Smooth muscle cell (in vitro differentiated cells): ENCODE measurements around the gene DDT. TPM values are rescaled to one million over a fixed set of nuclear protein-coding genes. Genes with fewer than 3 reads are reported as not detected.
"Not testable (repeated sequence)": the region's sequence is repeated elsewhere in the genome, so short reads cannot be mapped to it uniquely, and the experiment has no call there.

Experiments
- DNase-seq: peaks from one replicate; lab custom pipeline; 2025; ENCODE audit not compliant: unreplicated experiment; lab: John Stamatoyannopoulos, UW
- H2AFZ ChIP-seq: fragments of 200-600 bp; sonication (generic); 2 replicates; pipeline ENCODE4 v1.6.0; 2016; ENCODE audit warnings: antibody characterized with exemption, low read depth, mild to moderate bottlenecking
- H3F3A ChIP-seq: fragments of 200-600 bp; sonication (generic); 2 replicates; pipeline ENCODE4 v1.6.0; 2017; ENCODE audit warnings: antibody characterized with exemption, low read depth
- H3K27ac ChIP-seq: fragments of 200-600 bp; sonication (generic); 2 replicates; pipeline ENCODE4 v1.5.1; 2016; ENCODE audit warnings: low read depth, mild to moderate bottlenecking
- H3K27me3 ChIP-seq: fragments of 200-600 bp; sonication (generic); 2 replicates; pipeline ENCODE4 v1.6.1; 2016; ENCODE audit warnings: low read depth, mild to moderate bottlenecking
- H3K36me3 ChIP-seq: fragments of 200-600 bp; sonication (generic); 2 replicates; pipeline ENCODE4 v1.5.1; 2016; ENCODE audit warnings: low read depth
- H3K4me1 ChIP-seq: fragments of 200-600 bp; sonication (generic); 2 replicates; pipeline ENCODE4 v1.5.1; 2016; ENCODE audit warnings: low read depth
- H3K4me2 ChIP-seq: fragments of 200-600 bp; sonication (generic); 2 replicates; pipeline ENCODE4 v1.6.0; 2016; ENCODE audit warnings: mild to moderate bottlenecking
- H3K4me3 ChIP-seq: fragments of 200-600 bp; sonication (generic); 2 replicates; pipeline ENCODE4 v1.5.1; 2016; ENCODE audit warnings: mild to moderate bottlenecking
- H3K79me2 ChIP-seq: fragments of 200-600 bp; sonication (generic); 2 replicates; pipeline ENCODE4 v1.6.0; 2016; ENCODE audit warnings: low read depth, mild to moderate bottlenecking
- H3K9ac ChIP-seq: fragments of 200-600 bp; sonication (generic); 2 replicates; pipeline ENCODE4 v1.6.0; 2016; ENCODE audit warnings: low read depth
- H3K9me3 ChIP-seq: fragments of 200-600 bp; sonication (generic); replicated peaks from 2 replicates; pipeline ENCODE4 v1.5.1; 2016; ENCODE audit warnings: low read depth
- H4K20me1 ChIP-seq: fragments of 200-600 bp; sonication (generic); 2 replicates; pipeline ENCODE4 v1.6.0; 2016; ENCODE audit warnings: low read depth
- WGBS: methylation state at CpG from one replicate; pipeline ENCODE4 v1.1.7; 2016; ENCODE audit warnings: low lambda C conversion rate; 5-methylcytosine and 5-hydroxymethylcytosine counted together
- polyA plus RNA-seq: library from polyadenylated mRNA; unstranded; fragments of >200 nt; fragmentation: Nextera tagmentation; extraction: Ambion mirVana; gene quantifications from 2 replicates; pipeline ENCODE4 v1.2.1, GENCODE V29; 2016
- total RNA-seq: library from RNA; depleted of rRNA; stranded (reverse); fragments of >200 nt; gene quantifications from 2 replicates; pipeline ENCODE4 v1.2.3, GENCODE V29; 2014
- TF ChIP-seq, protein P1 (sequence below): fragments of 200-600 bp; sonication (generic); IDR thresholded peaks from 2 replicates; pipeline ENCODE4 v1.5.1; 2017; ENCODE audit warnings: borderline replicate concordance, mild to moderate bottlenecking, antibody characterized with exemption; ENCODE audit not compliant: insufficient read depth, poor library complexity, severe bottlenecking

The DDT gene
- total and polyA plus RNA-seq, 2 experiments from 2014 or later = 57.8 to 119 TPM

GRCh38 chr22:23949764-23950163 is 24.5 kb downstream of the DDT start:
- not testable (repeated sequence) for H4K20me1 ChIP-seq, H3K4me3 ChIP-seq, H3K27me3 ChIP-seq, H2AFZ ChIP-seq, DNase-seq, H3F3A ChIP-seq, H3K4me2 ChIP-seq, H3K36me3 ChIP-seq, H3K79me2 ChIP-seq, H3K9me3 ChIP-seq, H3K27ac ChIP-seq, H3K4me1 ChIP-seq, H3K9ac ChIP-seq
- WGBS = 91% methylated on average over 17 of the region's 18 CpGs

DNA sequence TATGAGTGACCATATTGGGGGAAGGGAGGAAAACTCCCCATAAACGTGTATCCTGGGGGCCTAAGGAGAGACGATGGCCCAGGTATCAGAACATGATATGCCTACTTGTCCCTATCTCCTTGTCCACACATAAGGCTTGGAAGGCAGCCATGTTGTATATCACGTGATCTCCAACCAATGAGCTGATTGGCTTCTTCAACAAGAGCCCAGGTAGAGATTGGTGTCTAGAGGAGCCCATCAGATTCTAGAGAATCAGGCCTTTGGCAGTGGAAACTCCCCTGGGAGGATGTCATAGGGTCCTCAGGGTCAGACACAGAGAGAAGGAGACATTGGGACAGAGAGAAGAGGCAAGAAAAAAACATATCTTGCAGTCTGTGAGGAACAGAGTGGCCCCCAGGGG is 26.9 kb downstream of the DDT start:
- not testable (repeated sequence) for H3K27me3 ChIP-seq, H3K4me1 ChIP-seq, H3K79me2 ChIP-seq, H4K20me1 ChIP-seq, H3K9ac ChIP-seq, H3K27ac ChIP-seq, DNase-seq, H3K4me2 ChIP-seq, H2AFZ ChIP-seq, H3K9me3 ChIP-seq, H3K4me3 ChIP-seq, H3K36me3 ChIP-seq, H3F3A ChIP-seq
- 0% methylated on average over 1 of the region's 3 CpGs for WGBS

- not testable (repeated sequence) for H3F3A ChIP-seq, H3K9ac ChIP-seq, H2AFZ ChIP-seq, H4K20me1 ChIP-seq, H3K4me2 ChIP-seq, H3K4me1 ChIP-seq, H3K36me3 ChIP-seq, DNase-seq, H3K9me3 ChIP-seq, H3K4me3 ChIP-seq, H3K27ac ChIP-seq, H3K27me3 ChIP-seq, H3K79me2 ChIP-seq
- 35% methylated on average over 5 of the region's 14 CpGs for WGBS
These were observed 34.1 kb downstream of the DDT start for GRCh38 chr22:23940166-23940565.

- H3K4me1 ChIP-seq = no peaks in the 10 kb centered on the region
- H3K36me3 ChIP-seq = no peaks in the 10 kb centered on the region
- no peak overlapping the region for H3K27ac ChIP-seq
- DNase-seq = no peak
- H3K79me2 ChIP-seq = no peaks in the 10 kb centered on the region
- 61% methylated on average over 3 of the region's 3 CpGs for WGBS
- no peaks in the 10 kb centered on the region for H3K27me3 ChIP-seq
- TF ChIP-seq, protein P1, sequence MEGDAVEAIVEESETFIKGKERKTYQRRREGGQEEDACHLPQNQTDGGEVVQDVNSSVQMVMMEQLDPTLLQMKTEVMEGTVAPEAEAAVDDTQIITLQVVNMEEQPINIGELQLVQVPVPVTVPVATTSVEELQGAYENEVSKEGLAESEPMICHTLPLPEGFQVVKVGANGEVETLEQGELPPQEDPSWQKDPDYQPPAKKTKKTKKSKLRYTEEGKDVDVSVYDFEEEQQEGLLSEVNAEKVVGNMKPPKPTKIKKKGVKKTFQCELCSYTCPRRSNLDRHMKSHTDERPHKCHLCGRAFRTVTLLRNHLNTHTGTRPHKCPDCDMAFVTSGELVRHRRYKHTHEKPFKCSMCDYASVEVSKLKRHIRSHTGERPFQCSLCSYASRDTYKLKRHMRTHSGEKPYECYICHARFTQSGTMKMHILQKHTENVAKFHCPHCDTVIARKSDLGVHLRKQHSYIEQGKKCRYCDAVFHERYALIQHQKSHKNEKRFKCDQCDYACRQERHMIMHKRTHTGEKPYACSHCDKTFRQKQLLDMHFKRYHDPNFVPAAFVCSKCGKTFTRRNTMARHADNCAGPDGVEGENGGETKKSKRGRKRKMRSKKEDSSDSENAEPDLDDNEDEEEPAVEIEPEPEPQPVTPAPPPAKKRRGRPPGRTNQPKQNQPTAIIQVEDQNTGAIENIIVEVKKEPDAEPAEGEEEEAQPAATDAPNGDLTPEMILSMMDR = no peak
- H4K20me1 ChIP-seq = no peaks in the 10 kb centered on the region
- no peaks in the 10 kb centered on the region for H3K9me3 ChIP-seq
- H3F3A ChIP-seq = no peaks in the 10 kb centered on the region
- H3K4me3 ChIP-seq = no peak overlapping the region
- no peak overlapping the region for H3K9ac ChIP-seq
- no peak overlapping the region for H3K4me2 ChIP-seq
- no peak overlapping the region for H2AFZ ChIP-seq
These were observed 35.3 kb downstream of the DDT start for GRCh38 chr22:23939017-23939357.

DNA sequence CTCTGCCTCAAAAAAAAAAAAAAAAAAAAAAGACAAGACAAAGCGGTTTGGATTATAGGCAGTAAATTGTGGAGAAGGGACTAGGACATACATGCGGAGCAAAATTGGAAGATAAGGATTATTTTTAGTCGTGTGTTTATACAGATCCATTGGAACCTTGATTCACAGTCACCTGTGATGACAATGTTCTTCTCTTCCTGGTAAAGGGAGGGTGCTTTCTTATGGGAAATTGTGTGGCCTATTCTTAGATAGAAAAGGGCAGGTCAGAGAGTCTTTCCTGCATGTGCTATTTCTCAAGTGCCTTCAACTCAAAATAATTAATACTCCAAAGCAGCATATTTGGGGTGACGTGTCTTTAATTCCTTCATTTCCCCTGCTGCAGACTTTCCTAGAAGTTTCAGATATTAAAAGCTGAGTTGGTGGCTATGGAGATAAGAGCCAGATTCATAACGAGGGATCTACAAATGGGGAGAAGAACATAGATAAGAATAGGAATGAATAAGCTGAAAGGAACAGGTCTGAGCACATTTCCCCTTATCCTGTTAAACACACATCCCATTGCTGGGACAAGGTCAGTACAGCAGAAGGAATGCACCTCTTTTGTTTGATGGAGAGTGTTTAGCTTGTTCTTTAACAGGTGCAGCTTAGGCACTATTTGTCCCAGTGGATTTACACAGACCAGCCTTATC is 35.8 kb downstream of the DDT start:
- H3K27ac ChIP-seq = no peak overlapping the region
- H4K20me1 ChIP-seq = no peaks in the 10 kb centered on the region
- no peaks in the 10 kb centered on the region for H3K27me3 ChIP-seq
- DNase-seq = no peak
- TF ChIP-seq, protein P1 = no peak
- no peaks in the 10 kb centered on the region for H3F3A ChIP-seq
- no peaks in the 10 kb centered on the region for H3K4me1 ChIP-seq
- no peaks in the 10 kb centered on the region for H3K79me2 ChIP-seq
- no peak overlapping the region for H3K4me2 ChIP-seq
- H3K4me3 ChIP-seq = no peak overlapping the region
- H3K36me3 ChIP-seq = no peaks in the 10 kb centered on the region
- WGBS = 85% methylated on average over 5 of the region's 5 CpGs
- no peaks in the 10 kb centered on the region for H3K9me3 ChIP-seq
- no peak overlapping the region for H2AFZ ChIP-seq
- no peak overlapping the region for H3K9ac ChIP-seq
